NCI-H69 (cell line): ENCODE measurements around the gene GRAP.

Experiments used
- DNase-seq: peaks from one replicate; lab custom pipeline; 2025; lab: John Stamatoyannopoulos, UW

The GRAP gene

DNA sequence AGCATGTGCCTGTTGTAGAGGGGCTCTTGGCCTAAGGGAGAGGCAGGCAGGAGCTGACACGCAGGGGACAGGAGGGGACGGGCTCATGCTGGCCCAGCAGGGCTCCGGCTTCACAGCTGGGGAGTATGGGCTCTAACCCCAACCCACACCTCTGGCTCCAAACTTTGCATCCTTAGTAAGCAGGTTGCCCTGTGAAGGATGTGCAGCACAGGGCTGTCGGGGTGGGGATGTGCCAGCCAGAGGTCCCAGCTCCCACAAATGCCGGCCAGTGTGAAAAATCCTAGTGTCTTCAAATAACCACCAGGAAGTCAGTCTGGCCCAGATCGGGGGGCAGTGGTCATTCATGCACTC lies 28.2 kb downstream of the GRAP start:
- DNase-seq, result no peak

DNA sequence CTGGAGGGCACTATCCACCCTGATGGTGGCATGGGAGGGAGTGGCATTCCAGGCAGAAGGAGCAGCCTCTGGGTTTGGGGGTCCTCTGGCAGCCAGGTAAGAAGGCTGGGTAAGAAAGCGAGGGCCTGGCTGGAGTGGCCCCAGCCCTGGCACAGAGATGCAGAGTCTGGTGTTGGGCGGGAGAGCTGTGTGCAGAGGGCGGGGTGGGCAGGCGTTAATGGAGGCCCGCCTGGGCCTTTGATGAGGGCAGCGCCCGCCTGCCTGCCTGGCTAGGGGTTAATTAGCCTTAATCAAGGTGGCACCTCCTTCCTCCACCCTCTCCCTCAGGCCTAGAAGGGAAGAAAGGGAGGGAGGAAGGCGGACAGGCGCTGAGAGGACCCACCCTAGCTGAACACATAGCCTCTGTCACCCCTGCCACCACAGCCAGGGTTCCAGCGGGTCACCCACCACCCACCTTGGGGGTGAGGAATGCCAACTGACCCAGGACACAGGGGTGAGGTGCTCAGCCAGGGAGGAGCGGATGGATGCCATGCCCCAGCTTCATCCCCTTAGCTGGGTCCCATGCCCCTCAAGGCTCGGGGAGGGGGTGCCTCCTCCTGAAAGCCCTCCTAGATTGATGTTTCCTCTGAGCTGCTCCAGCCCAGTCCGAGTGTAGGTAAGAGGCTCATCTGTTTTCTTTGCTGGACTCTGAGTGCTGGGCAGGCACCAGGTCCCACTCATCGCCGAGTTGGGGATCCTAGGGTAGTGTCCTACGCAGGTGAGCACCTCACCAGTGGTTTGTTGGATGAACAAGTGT lies 28.8 kb downstream of the GRAP start:
- peak; percentile 73 for DNase-seq

DNA sequence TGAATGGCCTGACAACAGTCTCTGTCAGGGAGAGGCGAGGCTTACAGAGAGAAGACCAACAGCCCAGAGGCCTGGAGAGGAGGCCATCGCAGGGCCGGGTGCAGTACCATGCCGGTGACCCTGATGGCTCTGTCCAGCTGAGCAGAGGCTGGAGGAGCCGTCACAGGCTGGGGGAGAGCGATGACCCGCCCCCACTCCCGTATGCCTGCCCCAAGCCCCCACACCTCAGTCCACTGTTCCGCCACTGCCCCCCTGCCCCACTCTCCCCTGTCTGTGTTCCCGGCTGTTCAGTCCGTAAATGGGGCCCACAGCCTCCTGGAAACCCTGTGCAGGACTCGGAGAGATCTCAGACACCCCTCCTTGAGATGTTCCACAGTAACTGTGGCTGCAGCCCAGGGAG lies 29.4 kb downstream of the GRAP start:
- no peak for DNase-seq

DNA sequence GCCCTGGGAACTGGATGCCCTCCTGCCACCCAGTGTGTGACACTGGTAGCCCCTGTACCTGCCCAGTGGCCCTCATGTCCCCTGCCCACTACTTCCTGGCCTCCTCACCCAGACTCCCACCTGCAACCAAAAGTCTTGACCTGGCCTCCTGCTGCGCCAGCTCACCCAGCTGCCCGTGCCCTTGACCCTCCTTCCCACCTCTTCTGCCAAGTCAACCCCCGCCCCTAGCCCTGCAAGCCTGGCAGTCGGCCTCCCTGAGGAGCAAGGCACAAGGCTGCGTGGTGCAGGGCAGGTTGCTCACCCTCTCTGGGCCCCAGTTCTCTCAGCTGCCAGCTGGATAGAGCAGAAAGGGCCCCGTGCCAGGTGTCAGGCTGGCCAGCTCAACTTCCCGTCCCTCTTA lies 29.9 kb downstream of the GRAP start:
- no peak for DNase-seq

DNA sequence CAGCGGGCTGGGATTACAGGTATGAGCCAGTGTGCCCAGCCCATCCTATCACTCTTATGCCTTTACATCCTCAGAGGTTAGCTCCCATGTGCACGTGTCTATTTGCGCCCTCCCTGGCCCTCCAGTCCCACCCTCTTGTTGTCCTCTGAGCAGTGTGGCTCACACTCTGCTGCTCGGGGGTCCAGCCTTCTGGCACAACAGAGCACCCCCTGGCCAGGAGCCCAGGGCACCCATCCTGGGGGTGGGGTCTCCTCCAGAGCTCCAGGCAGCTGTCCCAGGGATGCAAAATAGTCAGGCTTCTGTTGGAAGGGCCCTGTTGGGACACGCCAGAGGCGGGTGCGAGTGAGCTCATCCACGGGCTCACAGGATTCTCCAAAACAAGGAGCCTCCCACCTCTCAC lies 30.5 kb downstream of the GRAP start:
- DNase-seq, result no peak

DNA sequence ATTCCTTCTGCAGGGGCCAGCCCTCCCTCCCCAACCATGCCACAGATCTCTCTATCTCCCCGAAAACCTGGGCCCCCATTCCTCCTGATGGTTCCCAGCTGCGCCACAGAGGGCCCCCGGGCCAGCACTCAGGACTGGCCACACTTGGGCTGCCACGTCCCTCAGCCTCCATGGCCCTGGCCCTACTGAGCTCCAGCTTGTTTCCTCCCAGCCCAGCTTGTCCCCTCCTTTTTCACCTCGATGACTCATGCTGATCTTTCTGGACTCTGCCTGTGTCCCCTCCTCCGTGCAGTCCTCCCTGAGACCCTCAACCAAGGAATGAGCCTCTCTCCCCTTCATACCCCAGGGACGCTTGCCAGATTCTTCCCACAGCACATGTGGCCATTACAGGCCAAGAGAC lies 31.3 kb downstream of the GRAP start:
- no peak for DNase-seq

DNA sequence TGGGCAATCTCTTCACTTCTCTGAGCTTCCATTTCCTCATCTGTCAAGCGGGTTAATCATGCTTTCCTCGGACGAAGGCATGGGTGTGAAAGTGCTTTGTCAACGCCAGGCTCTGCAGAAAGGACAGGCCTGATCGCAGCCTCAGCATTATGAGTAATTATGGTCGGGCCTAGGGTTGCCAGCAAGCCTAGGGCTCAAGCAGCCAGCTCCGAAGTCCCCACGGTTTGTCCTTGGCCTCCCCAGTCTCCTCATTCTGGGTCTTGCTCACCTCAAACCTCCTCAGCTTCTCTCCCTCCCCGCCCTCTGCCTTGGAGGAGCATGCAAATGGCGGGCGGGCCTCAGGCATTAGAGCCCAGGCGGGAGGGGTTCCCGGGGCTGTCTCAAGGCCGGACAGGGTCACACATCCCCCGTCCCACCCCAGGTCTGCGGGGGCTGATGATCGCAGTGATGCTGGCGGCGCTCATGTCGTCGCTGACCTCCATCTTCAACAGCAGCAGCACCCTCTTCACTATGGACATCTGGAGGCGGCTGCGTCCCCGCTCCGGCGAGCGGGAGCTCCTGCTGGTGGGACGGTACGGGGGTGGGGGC lies 32.0 kb downstream of the GRAP start:
- DNase-seq, result no peak

DNA sequence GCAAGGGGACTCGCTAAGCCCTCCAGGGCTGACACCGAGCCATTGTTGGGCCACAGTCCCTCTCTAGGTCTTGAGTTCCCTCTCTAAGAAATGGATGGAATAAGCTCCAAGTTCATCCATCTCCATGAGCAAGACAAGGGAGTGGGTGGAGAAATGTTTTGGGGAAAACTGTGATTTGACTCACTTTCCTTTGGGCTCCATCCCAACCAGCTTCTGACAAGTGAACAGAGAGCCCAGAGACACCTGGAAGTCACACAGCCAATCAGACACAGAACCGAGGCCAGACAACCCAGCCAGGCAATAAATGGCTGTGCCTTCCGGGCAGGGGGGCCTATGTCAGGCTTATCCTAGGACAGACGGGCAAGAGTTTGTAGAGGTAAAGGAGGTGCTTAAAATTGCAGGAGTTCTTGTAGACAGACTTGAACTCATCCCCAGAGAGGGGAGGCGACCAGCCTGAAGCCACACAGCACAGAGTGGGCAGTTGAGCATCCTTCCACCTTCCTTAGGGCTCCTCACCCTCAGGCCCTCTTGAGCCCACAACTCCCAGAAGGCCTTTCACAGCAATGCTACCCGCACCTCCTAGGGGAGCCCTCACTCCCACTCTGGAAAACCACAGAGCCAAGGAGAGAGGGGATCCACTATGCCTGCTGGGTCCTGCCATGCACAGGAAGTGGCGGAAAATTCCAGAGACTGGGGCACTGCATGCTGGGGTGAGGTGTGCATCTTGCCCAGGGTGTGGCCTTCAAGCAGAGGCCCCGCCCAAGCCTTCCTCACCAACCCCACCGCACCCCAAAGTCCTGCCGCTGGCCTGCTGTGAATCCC lies 32.7 kb downstream of the GRAP start:
- DNase-seq, result no peak

DNA sequence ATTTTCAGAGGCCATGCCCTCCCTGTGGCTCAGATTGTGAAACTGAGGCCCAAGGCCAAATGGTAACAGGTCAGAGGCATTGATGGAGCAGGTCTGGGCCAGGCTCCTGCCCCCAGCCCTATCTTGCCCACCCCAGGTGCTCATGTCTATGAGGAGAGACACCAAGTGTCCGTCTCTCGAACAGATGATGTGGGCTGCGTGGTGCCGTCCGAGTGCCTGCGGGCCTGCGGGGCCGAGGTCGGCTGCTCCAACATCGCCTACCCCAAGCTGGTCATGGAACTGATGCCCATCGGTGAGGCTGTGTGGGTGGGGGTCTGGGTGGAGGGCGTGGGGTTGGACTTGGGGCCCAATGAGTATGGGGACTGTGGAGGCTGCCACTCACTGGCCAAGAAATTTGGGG lies 33.5 kb downstream of the GRAP start:
- DNase-seq, result no peak

DNA sequence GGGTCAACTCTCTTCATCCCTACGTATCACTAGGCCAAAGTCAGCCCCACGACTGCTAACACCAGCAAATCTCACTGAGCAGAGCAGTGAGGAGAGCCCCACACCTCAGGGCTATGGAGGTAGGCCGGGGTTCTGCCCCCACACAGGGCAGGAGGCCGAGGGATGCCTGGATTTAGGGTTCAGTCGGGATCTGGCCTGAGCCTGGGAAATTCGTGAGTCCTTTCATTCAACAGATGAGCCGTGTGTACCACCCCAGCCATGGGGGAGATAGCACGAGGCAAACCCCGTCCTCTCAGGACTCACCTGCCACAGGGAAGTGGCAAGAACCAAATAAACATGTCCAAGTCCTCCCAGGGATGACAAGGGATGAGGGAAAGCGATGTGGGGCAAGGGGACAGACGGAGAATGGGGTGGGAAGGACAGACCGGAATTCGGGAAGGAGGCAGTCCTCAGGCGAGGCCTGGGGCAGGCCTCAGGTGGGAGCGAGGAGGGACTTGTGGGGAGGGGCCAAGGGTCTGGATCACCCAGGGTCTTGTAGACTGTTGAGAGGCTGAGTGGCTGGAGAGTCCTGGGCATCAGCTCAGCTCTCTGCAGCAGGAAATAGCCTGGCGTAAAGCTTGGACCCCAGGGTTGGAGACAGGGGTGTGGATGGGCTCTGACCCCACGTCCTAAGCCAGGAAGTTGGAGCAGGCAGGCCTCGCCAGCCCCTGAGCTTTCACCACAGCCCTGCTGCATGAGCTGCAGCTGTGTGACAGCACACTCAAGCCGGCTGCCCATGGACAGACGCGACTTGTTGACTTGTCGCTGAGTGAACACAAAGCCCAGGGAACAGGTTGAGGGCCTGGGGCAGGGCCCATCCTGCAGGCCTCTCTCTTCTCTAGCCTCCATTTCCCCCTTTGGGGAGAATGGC lies 34.3 kb downstream of the GRAP start:
- DNase-seq, result no peak

DNA sequence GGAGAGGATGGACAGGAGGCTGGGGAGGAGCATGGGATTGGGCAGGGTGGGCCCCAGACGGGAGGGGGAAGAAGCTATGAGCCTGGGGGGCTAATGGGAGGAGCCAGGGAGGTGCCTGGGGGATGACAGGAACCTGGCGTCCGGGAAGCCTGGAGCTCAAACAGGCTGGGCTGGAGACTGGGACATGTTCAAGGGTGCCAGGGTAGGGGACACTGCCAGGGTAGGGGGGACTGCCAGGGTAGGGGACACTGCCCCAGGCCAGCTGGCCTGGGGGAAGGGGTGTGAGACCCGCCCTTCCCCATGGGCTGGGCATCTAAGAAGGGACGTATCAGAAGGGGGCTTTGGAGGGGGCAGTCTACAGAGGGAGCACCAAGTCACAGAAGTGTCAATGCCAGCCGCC lies 35.2 kb downstream of the GRAP start:
- no peak for DNase-seq

DNA sequence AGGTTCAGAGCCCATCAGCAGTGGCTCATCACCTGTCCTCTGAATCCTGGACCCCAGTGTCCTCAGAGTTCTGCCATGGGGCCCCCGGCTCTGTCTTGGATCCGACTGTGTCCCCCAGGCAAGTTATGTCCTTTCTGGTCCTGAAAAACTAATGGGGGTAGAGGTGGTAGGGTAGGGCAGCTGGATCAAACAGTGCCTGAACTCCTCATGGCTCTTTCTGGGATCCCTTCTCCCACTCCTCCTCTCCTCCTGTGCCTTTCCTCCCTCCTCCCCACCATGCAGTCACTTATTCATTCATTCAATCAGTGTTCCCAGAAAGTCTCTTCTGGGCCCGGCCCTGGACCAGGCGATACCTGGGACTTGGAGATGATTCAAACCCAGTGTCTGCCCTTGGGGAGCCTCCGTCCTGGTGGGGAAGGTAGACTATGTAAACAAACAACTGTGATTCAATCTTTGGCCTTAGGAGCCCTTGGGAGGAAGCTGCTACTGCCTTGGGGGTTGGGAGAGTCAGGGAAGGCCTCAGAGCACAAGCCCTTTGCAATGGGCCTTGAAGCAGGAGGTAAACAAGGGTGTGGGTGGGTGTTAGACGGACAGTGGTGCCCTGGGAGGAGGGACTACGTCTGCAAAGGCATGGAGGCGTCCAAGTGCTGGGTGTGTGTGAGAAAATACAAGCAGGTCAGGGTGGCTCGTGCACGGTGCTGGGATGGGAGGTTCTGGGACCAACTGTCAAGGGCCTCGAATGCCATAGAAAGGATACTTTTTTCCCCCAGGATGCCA lies 35.8 kb downstream of the GRAP start:
- DNase-seq, result peak; percentile 33

DNA sequence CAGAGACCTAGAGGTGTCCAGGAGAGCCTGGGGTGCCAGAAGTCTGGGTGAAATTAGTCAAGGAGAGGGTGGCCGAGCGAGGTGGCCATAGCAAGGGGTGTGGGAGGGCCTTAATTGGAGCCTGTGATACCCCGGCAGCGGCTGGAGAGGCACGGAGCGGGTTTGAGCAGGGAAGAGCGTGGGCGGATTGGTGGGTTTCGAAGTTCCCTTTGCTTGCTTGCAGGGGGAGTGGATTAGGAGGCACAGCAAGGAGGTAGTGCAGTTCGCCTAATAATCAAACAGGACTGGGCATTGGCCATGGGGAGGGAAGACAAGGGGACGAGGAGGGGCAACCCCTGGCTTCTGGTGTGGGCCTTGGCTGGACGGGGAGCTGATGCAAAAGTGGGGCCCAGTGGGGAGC lies 36.8 kb downstream of the GRAP start:
- no peak for DNase-seq

DNA sequence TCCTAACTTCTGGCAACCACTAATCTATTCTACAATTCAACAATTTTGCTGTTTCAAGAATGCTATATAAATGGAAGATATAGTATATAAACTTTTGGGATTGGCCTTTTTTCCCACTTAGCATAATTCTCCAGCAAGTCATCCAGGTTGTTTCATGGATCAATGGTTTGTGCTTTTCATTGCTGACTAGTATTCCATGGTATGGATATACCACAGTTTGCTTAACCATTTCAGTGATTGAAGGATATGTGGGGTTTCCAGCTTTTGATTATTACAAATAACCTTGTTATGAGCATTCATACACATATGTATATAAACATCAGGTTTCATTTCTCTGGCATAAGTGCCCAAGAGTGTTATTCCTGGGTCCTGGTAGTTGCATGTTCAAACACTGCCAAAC lies 40.1 kb downstream of the GRAP start:
- DNase-seq, result no peak

DNA sequence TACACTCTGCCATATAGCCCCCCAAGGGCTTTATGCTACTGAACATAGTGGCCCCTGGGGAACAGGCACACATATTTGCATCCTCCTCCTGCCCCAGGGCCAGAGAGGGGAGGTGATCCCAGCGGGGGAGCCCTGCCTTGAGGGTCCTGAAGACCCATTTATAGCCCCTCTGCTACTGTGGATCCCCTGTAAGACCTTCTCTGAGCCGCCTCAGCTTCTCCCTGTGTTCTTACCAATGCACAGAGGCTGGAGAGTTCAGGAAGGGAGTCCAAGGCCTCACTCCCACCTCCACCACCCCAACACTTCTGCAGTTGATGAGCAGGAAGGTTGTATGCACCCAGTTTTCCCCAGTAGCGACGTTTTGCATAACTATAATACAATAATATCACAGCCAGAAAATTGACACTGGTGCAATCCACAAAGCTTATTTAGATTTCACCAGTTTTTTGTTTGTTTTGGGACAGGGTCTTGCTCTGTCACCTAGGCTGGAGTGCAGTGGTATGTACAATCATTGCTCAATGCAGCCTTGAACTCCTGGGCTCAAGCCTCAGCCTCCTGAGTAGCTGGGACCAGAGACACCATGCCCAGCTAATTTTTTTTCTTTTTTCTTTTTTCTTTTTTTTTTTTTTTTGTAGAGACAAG lies 40.8 kb downstream of the GRAP start:
- DNase-seq, result no peak

DNA sequence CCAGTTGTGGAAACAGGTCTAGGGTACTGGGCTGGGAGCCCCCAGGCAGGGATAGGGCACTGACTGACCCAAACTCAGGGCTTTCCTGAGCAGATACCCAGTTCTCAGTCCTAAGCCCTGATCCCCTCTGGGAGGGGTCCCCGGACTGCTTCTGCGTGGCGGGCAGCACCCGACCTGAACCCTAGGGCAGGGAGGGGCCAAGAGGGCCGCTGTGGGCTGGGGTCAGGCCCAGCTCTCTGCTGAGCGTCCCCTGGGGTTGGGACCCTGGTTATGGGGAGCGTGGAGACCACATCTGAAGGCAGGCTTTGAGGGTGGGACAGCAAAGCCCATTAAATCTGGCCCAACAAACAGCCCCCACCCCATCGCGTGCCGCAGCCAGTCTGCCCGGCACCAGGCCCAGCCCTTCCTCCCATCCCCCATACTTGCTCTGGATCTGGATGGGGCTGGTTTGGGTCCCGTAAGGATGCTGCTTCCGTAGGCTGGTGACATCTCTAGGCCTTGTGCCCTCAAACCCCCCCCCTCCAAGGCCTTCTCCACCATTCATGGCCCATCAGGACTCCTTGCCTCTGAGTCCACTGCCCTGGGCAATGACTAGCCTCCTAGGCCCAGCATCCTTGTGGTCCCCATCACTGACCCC lies 41.5 kb downstream of the GRAP start:
- DNase-seq, result no peak

DNA sequence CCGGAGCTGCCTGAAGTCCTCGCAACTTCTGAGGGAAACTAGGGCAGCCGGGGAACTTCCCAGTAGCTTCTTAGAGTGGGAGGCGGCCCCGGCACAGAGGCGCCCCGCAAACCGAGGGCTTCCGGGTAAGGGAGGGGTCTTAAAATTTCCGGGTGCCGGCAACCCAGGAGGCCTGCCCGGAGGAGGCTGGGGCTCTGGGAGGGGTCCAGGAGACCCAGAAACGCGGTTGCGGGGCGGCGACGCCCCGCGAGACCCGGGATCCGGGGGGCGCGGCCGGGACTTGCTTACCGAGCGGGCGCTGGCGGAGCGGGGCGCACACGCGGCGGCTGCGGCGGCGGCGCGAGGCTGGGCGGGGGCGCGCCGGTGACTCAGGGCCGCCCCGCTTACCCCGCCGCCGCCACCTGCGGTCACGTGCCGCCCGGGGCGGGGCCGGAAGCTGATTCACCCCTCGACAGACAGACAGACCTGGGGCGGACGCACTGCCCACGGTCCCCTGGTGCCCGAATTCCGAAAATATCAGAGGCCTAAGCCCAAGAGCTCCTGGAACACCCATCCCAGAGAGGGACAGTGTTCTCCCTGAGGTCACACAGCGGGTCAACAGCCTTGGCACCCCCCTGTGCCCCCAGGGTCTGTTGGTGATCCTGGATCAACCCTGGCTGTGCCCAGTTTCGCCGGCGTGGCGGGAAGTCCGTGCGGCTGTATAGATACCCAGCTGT lies 42.2 kb downstream of the GRAP start, which contains the start of gene FAM83G:
FAM83G (minus strand) TSS at position 344 of the 716 bp plus-strand sequence. CDS start 723 bp downstream, outside the sequence.
- DNase-seq, result peak; percentile 69

DNA sequence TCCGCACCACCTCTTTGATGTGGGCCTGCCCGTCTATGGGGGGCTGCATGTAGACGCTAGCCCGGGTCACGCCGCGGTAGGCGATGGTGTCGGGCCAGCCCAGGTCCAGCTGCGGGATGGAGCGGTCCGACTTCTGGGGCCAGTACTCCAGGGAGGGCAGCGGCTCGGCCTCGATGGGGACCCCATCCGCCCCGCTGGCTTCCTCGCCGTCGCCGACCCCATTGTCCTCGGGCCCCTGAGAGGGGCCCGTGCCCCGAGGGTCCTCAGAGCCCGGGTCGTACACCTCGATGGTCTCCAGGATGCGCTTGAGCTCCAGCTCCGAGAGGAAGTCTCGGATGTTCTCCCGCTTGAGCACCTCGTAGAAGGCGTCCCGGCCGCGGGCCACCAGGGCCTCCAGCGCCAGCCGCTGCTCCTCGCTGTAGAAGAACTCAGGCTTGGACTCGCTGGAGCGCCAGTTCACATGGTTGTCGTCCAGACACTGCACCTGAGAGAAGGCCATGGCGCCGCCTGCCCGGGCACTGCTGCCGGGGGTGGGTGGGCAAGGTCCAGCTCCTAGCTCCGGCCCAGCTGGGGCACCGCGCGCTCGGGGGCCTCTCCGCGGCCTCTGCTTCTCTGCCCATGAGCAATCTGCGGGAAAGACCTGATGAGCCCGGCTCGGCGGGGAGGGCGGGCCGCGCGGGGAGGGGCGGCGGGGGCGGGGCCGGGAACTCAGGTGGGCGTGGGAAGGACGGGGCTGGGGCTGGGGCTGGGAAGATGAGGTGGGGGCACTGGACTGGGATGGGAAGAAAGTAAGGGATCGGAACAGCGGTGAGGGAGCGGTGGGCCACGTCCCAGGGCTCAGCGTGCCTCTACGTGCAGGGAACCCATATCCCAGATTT lies 43.0 kb downstream of the GRAP start:
- peak; percentile 58 for DNase-seq
